Neural progenitor cell (in vitro differentiated cells): Measurements from ENCODE around the gene MAN1A2.

ENCODE experiments used
- EZH2 ChIP-seq: fragments of 200-600 bp; sonication (generic); IDR thresholded peaks from 2 replicates; pipeline ENCODE4 v1.6.1; 2017; ENCODE audit warnings: antibody characterized with exemption, mild to moderate bottlenecking, moderate library complexity
- TF ChIP-seq, protein P1 (sequence below): fragments of 200-600 bp; sonication (generic); IDR thresholded peaks from 2 replicates; pipeline ENCODE4 v1.5.1; 2017; ENCODE audit warnings: antibody characterized with exemption, mild to moderate bottlenecking

GRCh38 chr1:117575586-117576225, 208.5 kb downstream of the MAN1A2 start:
- TF ChIP-seq, protein P1, sequence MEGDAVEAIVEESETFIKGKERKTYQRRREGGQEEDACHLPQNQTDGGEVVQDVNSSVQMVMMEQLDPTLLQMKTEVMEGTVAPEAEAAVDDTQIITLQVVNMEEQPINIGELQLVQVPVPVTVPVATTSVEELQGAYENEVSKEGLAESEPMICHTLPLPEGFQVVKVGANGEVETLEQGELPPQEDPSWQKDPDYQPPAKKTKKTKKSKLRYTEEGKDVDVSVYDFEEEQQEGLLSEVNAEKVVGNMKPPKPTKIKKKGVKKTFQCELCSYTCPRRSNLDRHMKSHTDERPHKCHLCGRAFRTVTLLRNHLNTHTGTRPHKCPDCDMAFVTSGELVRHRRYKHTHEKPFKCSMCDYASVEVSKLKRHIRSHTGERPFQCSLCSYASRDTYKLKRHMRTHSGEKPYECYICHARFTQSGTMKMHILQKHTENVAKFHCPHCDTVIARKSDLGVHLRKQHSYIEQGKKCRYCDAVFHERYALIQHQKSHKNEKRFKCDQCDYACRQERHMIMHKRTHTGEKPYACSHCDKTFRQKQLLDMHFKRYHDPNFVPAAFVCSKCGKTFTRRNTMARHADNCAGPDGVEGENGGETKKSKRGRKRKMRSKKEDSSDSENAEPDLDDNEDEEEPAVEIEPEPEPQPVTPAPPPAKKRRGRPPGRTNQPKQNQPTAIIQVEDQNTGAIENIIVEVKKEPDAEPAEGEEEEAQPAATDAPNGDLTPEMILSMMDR = no peak
- no peak for TF ChIP-seq EZH2
